ENCODE data around the gene DGKB.

DNA sequence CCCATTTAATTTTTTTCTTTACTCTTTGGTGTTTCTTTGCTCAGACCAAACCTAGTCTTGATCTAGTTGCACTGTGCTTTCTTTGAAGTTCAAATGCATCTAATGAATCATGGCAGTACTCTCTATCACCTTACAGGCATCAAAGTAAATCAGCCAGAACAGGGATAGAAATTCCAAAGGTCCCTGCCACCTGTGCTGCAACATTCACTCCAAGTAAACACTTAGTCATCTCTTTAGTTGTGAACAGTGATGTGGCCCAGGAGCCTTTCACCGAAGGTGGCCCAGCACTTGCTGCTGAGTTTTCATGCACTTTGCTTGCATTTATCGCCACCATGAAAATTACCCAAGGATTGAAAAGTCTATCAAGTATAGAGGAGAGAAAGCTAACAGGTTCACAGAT, 599.0 kb downstream of the DGKB start:
- TF ChIP-seq GATA3 (IDR thresholded peaks at IDR 0.05; ENCODE audit: low read depth, low read length) (no peak), GATA2 (IDR thresholded peaks at IDR 0.05; ENCODE audit: low read depth, low read length) (no peak)
